ENCODE data around the gene TPH2.

TPH2 gene

DNA sequence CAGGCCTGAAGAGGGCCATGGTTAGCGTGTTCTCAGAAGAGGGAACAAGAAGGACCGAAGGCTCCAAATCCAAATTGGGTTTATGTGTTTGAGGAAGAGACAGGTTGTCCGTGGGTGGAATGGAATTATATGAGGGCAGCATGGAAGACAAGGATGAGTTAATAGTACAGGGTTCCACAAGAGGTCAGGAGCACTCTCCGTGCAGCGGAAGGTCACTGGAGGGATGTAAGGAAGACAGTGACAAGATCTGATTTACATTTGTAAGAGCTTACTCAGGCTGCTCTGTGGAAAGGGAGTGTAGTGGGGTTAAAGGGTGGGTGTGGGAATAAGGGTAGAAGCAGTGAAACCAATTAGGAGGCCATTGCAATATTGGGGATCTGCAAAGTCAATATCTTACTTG, 97.0 kb downstream of the TPH2 start:
- no peak for DNase-seq (ENCODE audit: low read depth)

DNA sequence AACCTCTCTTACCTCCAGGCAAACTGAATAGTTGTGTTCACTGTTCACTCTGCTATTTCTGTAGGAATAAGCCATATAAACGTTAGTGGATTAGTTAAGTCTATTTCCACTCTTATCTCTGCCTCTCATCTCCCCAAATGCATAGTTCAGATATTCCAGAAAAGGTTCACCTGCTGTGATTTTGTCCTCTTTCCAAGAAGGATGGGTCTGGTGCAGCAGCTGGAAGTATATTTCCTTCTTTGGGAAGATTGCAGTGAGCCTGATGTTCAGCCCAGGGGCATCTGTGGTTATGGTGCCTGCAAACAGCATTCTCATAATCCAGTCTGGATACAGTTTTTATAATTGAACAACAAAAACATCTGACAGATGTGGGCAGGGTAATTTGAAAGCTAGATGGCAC, 97.7 kb downstream of the TPH2 start:
- DNase-seq (ENCODE audit: low read depth) = no peak

DNA sequence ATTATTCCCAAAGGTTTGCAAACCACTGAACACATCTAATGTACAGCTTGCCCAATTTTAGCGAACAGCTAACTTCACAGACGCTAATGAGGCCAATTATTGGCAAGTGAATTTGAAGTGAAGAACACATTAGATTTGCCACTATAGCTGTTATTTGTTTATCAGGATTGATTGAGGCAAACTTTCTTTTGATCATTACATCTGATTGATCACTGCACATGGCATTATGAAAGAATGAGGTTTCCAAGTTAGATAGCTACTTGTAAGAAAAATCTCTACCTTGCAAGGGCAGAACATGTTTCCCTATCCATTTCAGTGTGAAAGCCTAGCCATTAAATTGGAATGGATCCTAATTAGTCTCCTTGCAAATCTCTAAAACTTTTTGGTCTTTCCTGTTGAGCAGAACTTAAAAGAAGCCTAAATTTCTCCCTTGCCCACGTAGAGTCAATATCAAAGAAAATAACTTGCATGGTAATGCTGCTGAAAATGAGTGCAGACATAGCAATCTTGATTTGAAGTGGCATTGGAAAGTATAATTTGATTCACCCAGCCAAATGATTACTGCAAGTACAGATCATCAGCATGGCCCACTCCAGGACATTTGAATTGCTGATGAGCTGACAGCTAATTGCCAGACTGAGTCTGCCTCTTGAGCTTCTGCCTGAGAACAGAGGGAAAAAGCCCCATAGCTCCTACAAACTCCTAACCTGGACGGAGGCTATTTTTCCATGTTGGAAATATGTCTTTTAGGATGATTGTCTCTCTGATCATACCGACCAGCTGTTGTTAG, 98.6 kb downstream of the TPH2 start:
- DNase-seq (ENCODE audit: low read depth) = no peak

DNA sequence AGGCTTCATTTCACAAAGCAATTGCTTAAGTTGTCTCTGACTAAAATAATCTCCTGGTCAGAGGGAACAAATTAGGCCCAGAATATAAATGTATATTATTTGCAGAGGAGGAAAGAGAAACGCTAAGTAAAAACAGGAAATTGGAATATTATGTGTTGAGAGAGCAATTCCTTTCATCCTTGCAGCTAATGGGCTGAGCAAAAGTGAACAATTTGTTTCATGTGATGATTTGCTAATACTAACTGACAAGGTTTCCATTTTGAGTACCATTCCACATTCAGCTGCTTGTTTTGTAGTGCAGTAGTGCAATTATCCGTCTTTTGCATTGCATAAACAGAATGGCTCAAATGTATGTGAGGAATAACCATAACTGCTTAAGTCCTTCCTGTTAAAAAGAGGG, 103.2 kb downstream of the TPH2 start:
- no peak for DNase-seq (ENCODE audit: low read depth)

DNA sequence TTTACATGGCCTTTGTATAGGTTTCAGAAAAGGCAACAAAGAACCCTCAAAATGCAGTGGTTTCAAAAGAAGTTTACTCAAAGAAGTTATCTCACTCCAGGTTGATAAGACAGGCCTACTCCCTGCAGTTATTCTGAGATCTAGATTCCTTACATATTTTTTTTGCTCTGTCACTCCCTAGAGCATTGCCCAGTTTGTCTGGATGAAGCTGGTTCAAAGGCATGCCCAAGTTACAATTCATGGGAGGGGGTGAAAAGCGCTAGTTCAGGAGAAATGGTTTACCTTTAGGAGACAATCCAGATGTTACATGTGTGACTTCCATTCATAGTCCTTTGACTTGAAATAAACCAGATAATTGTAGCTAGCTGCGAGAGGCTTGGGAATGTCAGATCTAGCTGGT, 115.0 kb downstream of the TPH2 start:
- no peak for DNase-seq (ENCODE audit: low read depth)

DNA sequence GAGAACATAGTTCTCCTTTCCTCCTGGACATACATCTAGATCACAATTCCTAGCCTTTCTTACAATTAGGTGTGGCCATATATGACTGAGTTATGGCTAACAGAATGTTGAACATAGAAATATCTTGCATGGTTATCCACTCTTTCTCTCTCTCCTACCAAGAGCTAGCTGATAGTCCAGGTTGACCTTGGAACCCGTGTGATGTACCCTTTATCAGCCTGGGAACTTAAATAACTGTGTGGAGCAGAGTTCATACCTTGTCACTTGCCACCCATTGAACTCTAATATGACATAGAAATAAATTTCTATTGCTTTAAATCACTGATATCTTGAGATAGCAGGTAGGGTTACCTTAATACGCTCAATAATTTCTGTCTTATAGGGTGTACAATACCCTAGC, 115.9 kb downstream of the TPH2 start:
- no peak for DNase-seq (ENCODE audit: low read depth)

DNA sequence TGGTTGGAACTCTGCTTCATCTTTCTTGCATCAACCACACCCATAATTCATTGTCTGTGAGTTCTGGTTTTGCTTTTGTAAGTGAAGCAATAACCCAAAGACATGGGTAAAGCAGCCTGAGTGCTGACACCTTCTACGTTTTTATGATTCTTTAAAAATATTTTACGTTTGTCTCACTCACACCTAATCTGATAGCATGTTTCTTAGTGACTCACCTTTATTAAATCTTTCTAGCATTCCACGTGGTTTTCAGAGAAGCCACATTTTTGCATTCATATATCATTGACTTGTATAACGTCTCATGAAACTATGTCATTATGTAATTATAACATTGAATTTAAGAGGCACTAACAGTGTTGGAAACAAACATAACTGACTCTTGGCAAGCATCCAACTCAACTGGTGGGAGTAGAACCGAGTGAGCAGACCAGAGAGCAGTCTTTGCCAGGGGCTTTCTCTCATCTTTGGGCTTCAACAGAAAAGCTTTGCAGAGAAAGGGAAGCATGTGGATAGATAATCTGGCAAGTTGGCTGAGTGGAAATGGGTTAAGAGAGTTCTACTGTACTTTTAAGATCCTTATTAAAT, 118.8 kb downstream of the TPH2 start:
- no peak for DNase-seq (ENCODE audit: low read depth)

DNA sequence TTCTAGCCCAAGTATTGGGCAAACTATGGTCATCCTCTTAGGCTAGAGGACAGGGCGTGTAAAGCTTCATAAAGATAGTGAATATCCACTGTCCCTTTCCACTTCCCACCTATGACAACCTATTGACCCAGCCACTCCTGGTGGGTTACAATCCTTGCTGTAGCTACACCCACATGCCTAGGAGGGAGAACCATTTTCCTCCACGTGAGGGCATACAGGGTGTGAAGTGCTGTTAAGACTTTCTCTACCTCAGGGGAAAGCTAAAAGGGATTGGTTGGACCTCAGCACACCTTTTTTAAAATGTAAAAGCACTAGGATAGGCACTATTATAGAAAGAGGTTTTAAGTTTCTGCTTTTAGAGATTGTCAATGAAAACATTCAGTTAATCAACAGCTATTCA, 124.4 kb downstream of the TPH2 start:
- no peak for DNase-seq (ENCODE audit: low read depth)

DNA sequence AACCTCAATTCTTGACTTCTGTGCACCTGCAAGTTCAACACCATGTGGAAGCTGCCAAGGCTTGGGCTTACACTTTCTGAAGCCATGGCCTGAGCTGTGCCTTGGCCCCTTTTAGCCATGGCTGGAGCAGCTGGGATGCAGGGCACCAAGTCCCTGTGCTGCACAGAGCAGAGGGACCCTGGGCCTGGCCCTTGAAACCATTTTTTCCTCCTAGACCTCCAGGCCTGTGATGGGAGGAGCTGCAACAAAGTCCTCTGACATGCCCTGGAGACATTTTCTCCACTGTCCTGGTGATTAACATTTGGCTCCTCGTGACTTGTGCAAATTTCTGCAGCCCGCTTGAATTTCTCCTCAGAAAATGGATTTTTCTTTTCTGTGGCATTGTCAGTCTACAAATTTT, 132.4 kb downstream of the TPH2 start:
- DNase-seq (ENCODE audit: low read depth) = no peak

DNA sequence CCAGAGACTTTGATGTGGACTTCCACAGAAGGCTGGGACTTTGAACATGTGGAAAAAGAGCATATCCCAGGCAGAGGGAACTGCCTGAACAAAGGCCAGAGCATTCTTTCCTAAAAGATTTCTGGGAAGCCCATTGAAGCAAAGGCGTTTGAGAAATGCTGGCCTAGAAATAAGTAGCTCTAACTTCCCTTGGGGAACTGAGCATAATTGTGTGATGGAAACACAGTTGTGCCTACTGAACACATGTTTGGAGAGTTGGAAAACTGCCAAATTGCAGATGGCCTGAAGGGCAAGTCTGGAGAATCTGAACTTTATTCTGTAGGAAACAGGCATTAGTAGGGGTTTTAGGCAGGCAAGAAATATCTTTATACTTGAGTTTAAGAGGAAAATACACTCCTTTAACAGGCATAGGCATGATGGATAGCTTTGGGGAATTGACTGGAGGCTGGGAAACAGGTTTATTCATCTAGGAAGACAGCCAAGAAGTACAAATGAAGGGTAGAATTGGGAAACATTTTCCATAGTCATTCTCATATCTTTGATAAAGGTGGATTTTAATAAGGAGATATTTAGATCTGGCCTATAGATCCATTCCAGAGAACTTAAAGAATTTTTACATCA, 134.1 kb downstream of the TPH2 start:
- no peak for DNase-seq (ENCODE audit: low read depth)

DNA sequence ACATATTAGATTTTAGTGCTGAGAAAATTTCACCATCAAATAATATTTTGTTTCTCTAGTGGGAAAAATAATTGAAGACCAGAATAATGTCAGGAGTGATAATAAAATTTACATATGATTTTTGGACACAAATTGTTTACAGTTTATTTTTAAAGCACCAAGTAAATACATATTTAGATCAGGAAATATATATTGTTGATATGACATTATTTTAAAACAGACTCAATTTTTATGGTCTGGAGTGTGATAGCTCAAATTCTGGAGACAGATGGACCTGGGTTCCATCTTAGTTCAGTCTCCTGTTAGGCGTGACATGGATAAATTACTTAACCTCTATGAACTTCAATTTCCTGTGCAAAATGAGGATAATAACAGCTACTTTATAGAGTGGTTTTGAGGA, 135.4 kb downstream of the TPH2 start:
- DNase-seq (ENCODE audit: low read depth) = no peak

DNA sequence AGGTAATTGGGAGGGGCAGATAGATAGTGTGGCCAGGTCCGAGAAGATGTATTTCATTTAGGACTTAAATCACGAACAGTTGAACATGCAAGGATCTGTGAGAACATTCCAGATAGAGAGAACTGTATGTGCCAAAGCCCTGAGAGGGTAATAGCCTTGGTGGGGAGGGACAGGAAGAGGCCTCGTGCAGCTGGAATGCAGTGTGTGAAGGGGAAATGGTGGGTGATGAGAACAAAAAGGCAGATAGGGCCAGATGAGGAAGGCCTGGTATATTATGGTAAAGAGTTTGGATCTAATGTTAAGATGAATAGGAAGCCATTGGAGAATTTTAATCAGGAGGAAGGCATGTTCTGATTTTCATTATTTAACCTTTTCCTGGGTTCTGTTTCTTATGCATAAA, 136.3 kb downstream of the TPH2 start:
- DNase-seq (ENCODE audit: low read depth) = no peak

DNA sequence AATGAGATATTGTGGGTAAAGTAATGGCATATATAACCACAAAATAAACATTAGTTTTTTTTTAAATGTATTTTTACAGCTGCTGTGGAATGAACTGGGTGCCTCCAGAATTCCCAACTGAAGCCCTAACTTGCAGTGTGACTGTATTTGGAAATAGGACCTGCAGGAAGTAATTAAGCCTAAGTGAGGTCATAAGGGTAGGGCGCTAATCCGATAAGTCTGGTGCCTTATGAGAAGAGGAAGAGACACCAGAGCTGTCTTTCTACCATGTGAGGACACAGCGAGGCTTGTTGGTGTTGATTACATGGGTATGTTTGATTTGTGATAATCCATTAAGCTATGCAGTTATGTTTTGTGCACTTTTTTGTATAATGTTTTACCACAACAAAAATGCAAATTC, 136.8 kb downstream of the TPH2 start:
- DNase-seq (ENCODE audit: low read depth) = no peak

DNA sequence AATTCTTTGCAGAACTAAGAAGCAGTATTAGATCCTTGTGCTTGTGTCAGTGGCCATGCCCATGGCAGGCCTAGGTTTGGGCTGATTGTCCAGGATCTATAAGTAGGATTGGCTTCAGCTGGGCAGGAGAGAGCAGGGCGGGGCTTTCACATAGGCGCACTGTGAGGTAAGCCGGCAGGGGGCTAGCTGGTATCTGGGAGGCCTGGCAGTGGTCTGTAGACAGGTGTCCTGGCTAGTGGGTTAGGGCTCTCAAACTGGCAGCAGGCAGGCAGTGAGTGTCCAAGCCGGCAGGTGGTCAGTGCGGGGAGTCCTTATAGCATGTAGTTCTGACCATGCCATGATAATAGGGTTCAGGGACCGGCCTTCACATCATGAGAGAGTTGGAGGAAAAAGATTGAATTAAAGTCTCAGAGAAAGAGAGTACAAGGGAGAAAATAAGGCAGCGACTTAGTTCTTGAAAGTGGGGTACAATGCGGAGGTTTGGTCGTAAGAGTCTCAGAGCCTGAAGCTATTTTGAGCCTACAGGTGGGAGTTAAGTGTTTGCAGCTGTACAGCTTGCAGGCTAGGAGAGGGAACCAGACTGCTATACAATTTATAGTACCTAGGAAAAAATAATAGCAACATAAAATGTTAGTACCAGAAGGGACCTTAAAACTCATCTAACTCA, 137.4 kb downstream of the TPH2 start:
- no peak for DNase-seq (ENCODE audit: low read depth)

DNA sequence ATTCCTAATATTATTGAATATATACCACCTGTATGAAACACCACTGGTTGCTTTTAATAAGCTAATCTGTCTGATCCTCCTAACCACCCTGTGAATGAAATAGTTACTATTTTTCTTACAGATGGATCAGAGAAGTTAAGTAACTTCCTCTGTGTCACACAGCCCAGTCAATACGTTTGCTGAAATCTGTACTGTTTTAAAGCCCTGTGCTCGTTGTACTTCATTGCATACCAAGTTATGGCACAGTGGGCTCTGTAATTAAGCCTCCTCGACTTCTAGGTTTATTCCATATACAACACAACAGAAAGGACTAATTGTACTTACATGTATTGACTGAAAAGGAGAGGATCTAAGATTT, 137.9 kb downstream of the TPH2 start:
- no peak for DNase-seq (ENCODE audit: low read depth)

DNA sequence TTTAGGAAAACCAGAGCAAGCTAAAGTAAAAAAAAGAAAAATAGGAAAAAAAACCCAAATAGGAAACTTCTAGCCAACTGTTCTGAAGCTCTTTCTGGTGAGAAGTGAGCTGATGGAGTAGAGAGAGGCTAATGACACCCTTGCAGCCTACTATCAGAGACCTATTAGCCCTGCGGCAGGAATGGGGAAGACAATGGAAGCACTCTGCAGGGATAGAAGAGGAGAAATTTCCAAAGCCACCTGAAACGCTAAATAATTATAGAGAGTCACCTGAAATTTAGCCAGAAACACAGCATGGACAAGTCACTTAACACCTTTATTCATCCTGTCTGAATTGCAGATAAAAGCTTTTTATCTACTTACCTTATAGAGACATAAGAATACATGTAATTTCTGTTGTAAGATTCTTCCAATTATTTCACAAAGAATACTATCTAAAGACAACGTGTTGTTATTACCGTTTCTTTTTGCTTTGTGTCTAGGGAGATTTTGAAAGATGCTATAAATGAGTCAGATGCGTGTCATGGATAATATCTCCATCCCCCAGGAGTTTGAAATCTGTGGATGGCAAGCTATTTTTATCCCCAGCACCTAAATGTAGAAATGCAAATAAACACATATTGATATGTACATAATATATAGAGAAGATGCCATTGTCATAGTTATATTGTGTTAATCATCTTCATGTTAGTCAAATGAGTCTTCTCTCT, 138.6 kb downstream of the TPH2 start:
- no peak for DNase-seq (ENCODE audit: low read depth)

DNA sequence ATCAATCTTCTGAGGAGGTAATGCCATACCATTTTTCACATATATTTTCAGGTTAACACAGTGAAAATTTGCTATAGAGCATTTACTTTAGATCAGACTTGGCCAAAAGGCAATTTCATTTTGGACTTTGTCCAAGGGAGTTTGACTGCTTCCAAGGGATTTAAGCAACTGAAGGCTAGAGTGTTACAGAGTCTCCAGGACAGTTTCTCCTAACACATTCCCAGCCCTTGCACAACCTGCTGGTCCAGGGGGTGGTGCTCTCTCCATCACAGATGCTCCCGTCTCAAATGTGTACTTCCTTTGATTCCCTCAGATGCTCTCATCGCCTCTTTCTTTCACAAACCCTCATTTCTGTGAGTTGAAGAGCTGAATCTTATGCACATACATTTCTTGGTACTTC, 143.1 kb downstream of the TPH2 start:
- no peak for DNase-seq (ENCODE audit: low read depth)

Data from stimulated activated CD8-positive, alpha-beta memory T cell treated with anti-CD3 and anti-CD28 coated beads, Interleukin-12 subunit alpha, Interleukin-12 subunit beta, amount 100 ng/mL, for 4 hours (primary cell).